H1 (cell line): ENCODE results near the gene SCAMP5. TPM values are rescaled to one million over a fixed set of nuclear protein-coding genes. Genes with fewer than 3 reads are reported as not detected.

Source experiments
- CTCF ChIA-PET: fragments of 300-600 bp; sonication (Branson Sonifier 250); formaldehyde crosslinking; loops from one replicate; lab custom pipeline; 2021; ENCODE audit not compliant: partially characterized antibody; lab: Charles Lee
- POLR2A ChIA-PET: fragments of 300-600 bp; sonication (Branson Sonifier 250); formaldehyde crosslinking; loops from one replicate; lab custom pipeline; 2021; ENCODE audit warnings: inconsistent platforms; ENCODE audit not compliant: partially characterized antibody; lab: Charles Lee
- DNase-seq, 2 experiments: peaks; one replicate each; pipeline versions ENCODE4 v3.0.0 to v3.0.0-alpha.2; 2010 to 2022; ENCODE audit warnings: low spot score in 2 of 2, low read depth in 1 of 2, mixed read lengths in 1 of 2
- FAIRE-seq: peaks from 2 replicates; lab custom pipeline; 2011; peaks lifted over from hg19 to GRCh38; lab: Jason Lieb, UNC
- H2AFZ ChIP-seq: 2 replicates; pipeline ENCODE4 v1.8.1; 2012; ENCODE audit warnings: low read length, inconsistent platforms
- H2AK5ac ChIP-seq: 2 replicates; pipeline ENCODE4 v1.6.1; 2013; ENCODE audit warnings: low read depth, low read length
- H2BK120ac ChIP-seq: replicated peaks from 2 replicates; pipeline ENCODE3; 2013; ENCODE audit warnings: low read depth, low read length, inconsistent platforms
- H2BK12ac ChIP-seq: 2 replicates; pipeline ENCODE4 v1.6.1; 2013; ENCODE audit warnings: low read depth, low read length
- H2BK15ac ChIP-seq: 2 replicates; pipeline ENCODE4 v1.6.1; 2013; ENCODE audit warnings: low read length
- H2BK20ac ChIP-seq: 2 replicates; pipeline ENCODE4 v1.6.1; 2013; ENCODE audit warnings: low read length
- H2BK5ac ChIP-seq: 2 replicates; pipeline ENCODE4 v1.6.1; 2013; ENCODE audit warnings: low read depth, low read length
- H3K14ac ChIP-seq: 2 replicates; pipeline ENCODE4 v1.6.1; 2013; ENCODE audit warnings: inconsistent platforms; ENCODE audit not compliant: insufficient read length
- H3K18ac ChIP-seq: 2 replicates; pipeline ENCODE4 v1.6.1; 2013; ENCODE audit warnings: low read length; ENCODE audit errors: extremely low read depth
- H3K23ac ChIP-seq: 2 replicates; pipeline ENCODE4 v1.6.1; 2013; ENCODE audit warnings: inconsistent platforms; ENCODE audit not compliant: insufficient read length
- H3K23me2 ChIP-seq: 2 replicates; pipeline ENCODE4 v1.6.1; 2013; ENCODE audit warnings: low read depth, low read length
- H3K27ac ChIP-seq: 2 replicates; pipeline ENCODE4 v1.6.1; 2011; ENCODE audit warnings: low read depth, low read length, inconsistent platforms
- H3K27me3 ChIP-seq, 4 experiments: replicated peaks in 1 of 4; 1 replicate in 1 of 4; 2 replicates in 3 of 4; pipeline versions ENCODE4 v1.6.1 to v1.8.1; 2011 to 2013; ENCODE audit warnings: low read length in 3 of 4, mild to moderate bottlenecking in 3 of 4, inconsistent platforms in 2 of 4, mixed read lengths in 2 of 4, moderate library complexity in 1 of 4; ENCODE audit not compliant: control insufficient read depth in 3 of 4, insufficient read depth in 3 of 4; ENCODE audit errors: extremely low read depth in 1 of 4
- H3K36me3 ChIP-seq, 4 experiments: 2 replicates each; pipeline versions ENCODE4 v1.6.1 to v1.8.1; 2011 to 2013; ENCODE audit warnings: mild to moderate bottlenecking in 4 of 4, low read length in 3 of 4, moderate library complexity in 2 of 4, control low read depth in 1 of 4, inconsistent platforms in 1 of 4; ENCODE audit not compliant: insufficient read depth in 4 of 4, control insufficient read depth in 2 of 4
- H3K4ac ChIP-seq: replicated peaks from 2 replicates; pipeline ENCODE3; 2013; ENCODE audit warnings: low read length, low read depth, mixed read lengths, inconsistent platforms; ENCODE audit not compliant: insufficient read length
- H3K4me1 ChIP-seq, 4 experiments: replicated peaks in 1 of 4; 1 replicate in 1 of 4; 2 replicates in 3 of 4; pipeline versions ENCODE4 v1.6.1 to v1.8.1; 2011 to 2013; ENCODE audit warnings: low read length in 3 of 4, inconsistent platforms in 2 of 4, mixed read lengths in 1 of 4; ENCODE audit not compliant: insufficient read depth in 4 of 4, control insufficient read depth in 3 of 4
- H3K4me2 ChIP-seq, 2 experiments: 2 replicates each; pipeline versions ENCODE4 v1.6.1 to v1.8.1; 2011 to 2013; ENCODE audit warnings: low read depth in 2 of 2, low read length in 2 of 2, control low read depth in 1 of 2, inconsistent platforms in 1 of 2, mild to moderate bottlenecking in 1 of 2; ENCODE audit not compliant: insufficient read depth in 1 of 2
- H3K4me3 ChIP-seq, 4 experiments: fragments of 200-600, 300-600 bp in 1 of 4; sonication (generic), shearing (Covaris generic), sonication (Bioruptor Twin) in 1 of 4; 2 replicates each; pipeline versions ENCODE4 v1.5.1 to v1.8.1; 2011 to 2016; ENCODE audit warnings: low read length in 4 of 4, low read depth in 3 of 4, control low read depth in 2 of 4, inconsistent platforms in 2 of 4, mild to moderate bottlenecking in 2 of 4, mixed read lengths in 1 of 4, moderate library complexity in 1 of 4; ENCODE audit not compliant: insufficient read depth in 2 of 4; ENCODE audit errors: extremely low read depth in 1 of 4
- H3K56ac ChIP-seq: replicated peaks from 2 replicates; pipeline ENCODE3; 2013; ENCODE audit warnings: low read depth, mild to moderate bottlenecking, mixed read lengths, low read length, inconsistent platforms; ENCODE audit not compliant: insufficient read length
- H3K79me1 ChIP-seq: 2 replicates; pipeline ENCODE4 v1.6.1; 2013; ENCODE audit warnings: low read depth, low read length, control low read depth
- H3K79me2 ChIP-seq, 2 experiments: 2 replicates each; pipeline versions ENCODE4 v1.6.1 to v1.8.1; 2012 to 2013; ENCODE audit warnings: low read length in 2 of 2, mild to moderate bottlenecking in 2 of 2, inconsistent platforms in 1 of 2; ENCODE audit not compliant: insufficient read depth in 2 of 2, control insufficient read depth in 1 of 2
- H3K9ac ChIP-seq, 4 experiments: replicated peaks in 1 of 4; 1 replicate in 1 of 4; 2 replicates in 3 of 4; pipeline versions ENCODE4 v1.6.1 to v1.8.1; 2011 to 2013; ENCODE audit warnings: low read depth in 3 of 4, low read length in 3 of 4, control low read depth in 2 of 4, mild to moderate bottlenecking in 2 of 4, moderate library complexity in 2 of 4, inconsistent platforms in 1 of 4; ENCODE audit errors: extremely low read depth in 1 of 4
- H3K9me3 ChIP-seq, 2 experiments: 2 replicates each; pipeline versions ENCODE4 v1.6.1 to v1.8.1; 2012 to 2013; ENCODE audit warnings: mild to moderate bottlenecking in 2 of 2, moderate library complexity in 2 of 2, control low read depth in 1 of 2, inconsistent platforms in 1 of 2, low read depth in 1 of 2, low read length in 1 of 2, mixed read lengths in 1 of 2; ENCODE audit not compliant: insufficient read depth in 2 of 2
- H4K20me1 ChIP-seq, 2 experiments: replicated peaks in 1 of 2; 2 replicates each; pipeline versions ENCODE3 to v1.8.1; 2011 to 2013; ENCODE audit warnings: inconsistent platforms in 2 of 2, low read length in 2 of 2, mild to moderate bottlenecking in 1 of 2; ENCODE audit not compliant: insufficient read depth in 2 of 2, control insufficient read depth in 1 of 2
- H4K5ac ChIP-seq: 2 replicates; pipeline ENCODE4 v1.6.1; 2013; ENCODE audit warnings: low read length, low read depth, mixed read lengths, inconsistent platforms; ENCODE audit not compliant: insufficient read length
- H4K8ac ChIP-seq: 2 replicates; pipeline ENCODE4 v1.8.0; 2013; ENCODE audit warnings: mild to moderate bottlenecking, moderate library complexity, low read length, inconsistent platforms; ENCODE audit not compliant: insufficient read depth; ENCODE audit errors: extremely low read depth
- H4K91ac ChIP-seq: replicated peaks from 2 replicates; pipeline ENCODE3; 2013; ENCODE audit warnings: low read length, mixed read lengths, inconsistent platforms; ENCODE audit not compliant: insufficient read length
- ASH2L ChIP-seq: fragments of 200-600, 300-600 bp; sonication (generic); IDR thresholded peaks from one replicate; pipeline ENCODE4 v1.7.1; 2017; ENCODE audit warnings: low read length
- BCL11A ChIP-seq, 2 experiments: IDR thresholded peaks; one replicate each; pipeline ENCODE4 v1.6.1; 2011; ENCODE audit warnings: low read depth in 2 of 2, low read length in 2 of 2, mild to moderate bottlenecking in 2 of 2
- CHD1 ChIP-seq: IDR thresholded peaks from 2 replicates; pipeline ENCODE4 v1.6.1; 2012; ENCODE audit warnings: low read depth, low read length, improper control_type of control experiment
- KDM1A ChIP-seq: fragments of 200-600, 300-600 bp; sonication (generic); IDR thresholded peaks from 2 replicates; pipeline ENCODE4 v1.7.1; 2016; ENCODE audit warnings: mild to moderate bottlenecking, low read length, borderline replicate concordance
- NANOG ChIP-seq: IDR thresholded peaks from 2 replicates; pipeline ENCODE4 v1.6.1; 2011; ENCODE audit warnings: low read length, low read depth, mild to moderate bottlenecking, inconsistent platforms; ENCODE audit not compliant: insufficient read depth, poor library complexity, severe bottlenecking
- SAP30 ChIP-seq: fragments of 300-600 bp; sonication (generic); IDR thresholded peaks from 2 replicates; pipeline ENCODE4 v1.7.1; 2012; ENCODE audit warnings: low read length, moderate library complexity, mild to moderate bottlenecking, inconsistent platforms; ENCODE audit not compliant: insufficient read depth, insufficient replicate concordance
- WGBS, 2 experiments: shearing (Covaris generic) in 1 of 2; methylation state at CpG; one replicate each; pipeline versions ENCODE4 v1.1.6 to v1.1.7; 2013 to 2015; ENCODE audit warnings: low lambda C conversion rate in 2 of 2, mixed read lengths in 2 of 2, inconsistent platforms in 1 of 2, low coverage in 1 of 2, missing lambda C conversion rate in 1 of 2; ENCODE audit not compliant: insufficient replicate concordance in 2 of 2, insufficient coverage in 1 of 2, insufficient read length in 1 of 2; ENCODE audit errors: extremely low coverage in 1 of 2, missing lambda C conversion rate in 1 of 2; 5-methylcytosine and 5-hydroxymethylcytosine counted together
- polyA plus RNA-seq, 7 experiments: library from polyadenylated mRNA; depleted of rRNA in 3 of 7; stranded (reverse) in 5 of 7; unstranded in 2 of 7; fragments of >200 nt in 5 of 7; fragments of 200-250 nt in 2 of 7; gene quantifications; 1 replicate in 5 of 7; 2 replicates in 1 of 7; 4 replicates in 1 of 7; pipeline versions ENCODE4 v1.2.1 to v1.2.3, GENCODE V29; 2011 to 2013; ENCODE audit warnings: missing spikeins in 2 of 7, mixed read lengths in 2 of 7
- total RNA-seq: library from RNA; stranded (reverse); fragmentation: NEBNext Ultra II Directional; extraction: Animal tissue kit (Norgen Biotek cat#: 25700); gene quantifications from 2 replicates; pipeline ENCODE4 v1.2.1, GENCODE V29; 2021
- TF ChIP-seq, protein P1 (sequence below): IDR thresholded peaks from 2 replicates; pipeline ENCODE4 v1.6.1; 2012; ENCODE audit warnings: low read length, inconsistent platforms

SCAMP5 gene
- total and polyA plus RNA-seq, 2 of the 8 experiments (the other 6 are each of a cell fraction or from before 2014, with no cell fraction given): 55.4 to 94.7 TPM

DNA sequence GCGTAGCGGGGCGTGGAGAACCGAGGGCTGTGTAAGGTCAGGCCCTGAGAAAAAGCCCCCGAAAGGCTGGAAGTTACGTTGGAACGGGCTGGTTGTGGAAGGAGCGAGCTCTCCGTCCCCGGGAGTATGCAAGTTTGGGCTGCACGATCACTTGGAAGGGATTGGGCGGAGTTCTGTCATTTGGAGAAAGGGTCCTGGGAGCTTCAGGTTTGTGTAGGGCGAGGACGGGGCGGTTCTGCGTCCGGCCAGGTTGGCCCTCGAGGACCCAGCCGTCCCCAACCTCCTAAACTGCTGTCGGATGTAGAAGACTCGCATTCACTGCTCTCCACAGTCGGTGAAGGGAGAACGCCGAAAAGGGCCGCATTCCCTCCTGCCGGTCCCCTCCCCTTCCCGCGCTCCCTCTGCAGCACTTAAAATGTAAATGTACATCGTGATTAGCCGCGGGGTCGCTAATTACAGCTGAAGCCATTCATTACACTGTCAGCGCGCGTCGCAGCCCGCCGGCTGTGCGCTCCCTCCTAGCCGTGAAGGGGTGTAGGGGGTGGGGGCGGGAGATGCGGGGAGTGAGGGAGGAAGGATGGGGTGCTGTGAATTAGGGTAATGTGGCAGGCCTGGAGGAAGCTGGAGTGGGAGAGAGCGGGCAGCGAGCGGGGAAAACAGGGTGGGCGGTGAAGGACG is 36.3 kb upstream of the SCAMP5 start:
- Histone ChIP-seq H2BK120ac (no peak overlapping the region), H3K4me3 (peak overlapping the region; percentile 60 to 77 (median 69)), H3K27me3 (peaks cover 5 to 36% (median 33%) of the 10 kb centered on the region in 4 experiments), H3K18ac (peak overlapping the region; percentile 48; the same call in 1 of the 2 replicates), H4K91ac (no peak overlapping the region), H2BK5ac (no peak overlapping the region), H3K9ac (no peak overlapping the region), H3K9me3 (no peaks in the 10 kb centered on the region), H3K79me1 (no peaks in the 10 kb centered on the region), H2AFZ (no peak overlapping the region), H3K4me2 (peak overlapping the region; percentile 95 to 98), H2AK5ac (peak overlapping the region; percentile 65; the same call in 1 of the 2 replicates), H4K20me1 (peaks cover 0 to 2% of the 10 kb centered on the region in 2 experiments), H3K56ac (no peak overlapping the region), H2BK12ac (peak overlapping the region; percentile 68; the same call in 1 of the 2 replicates), H3K23ac (no peak overlapping the region), H4K5ac (no peak overlapping the region), H3K23me2 (peaks cover 38% of the 10 kb centered on the region), H2BK15ac (no peak overlapping the region), H4K8ac (0 out of 2 replicates have a peak overlapping the region, but pooled peaks have one; percentile 45), H3K14ac (no peak overlapping the region), H3K36me3 (no peaks in the 10 kb centered on the region), H3K27ac (no peak overlapping the region), H3K4me1 (peaks cover 0 to 22% (median 13%) of the 10 kb centered on the region in 4 experiments; a peak in 6 of 7 replicates), H2BK20ac (no peak overlapping the region), H3K79me2 (peaks cover 0 to 17% of the 10 kb centered on the region in 2 experiments; a peak in 2 of 4 replicates), H3K4ac (no peak overlapping the region)
- no peak for FAIRE-seq
- POLR2A ChIA-PET: interaction anchor here (1.0 to 5.7 kb wide), 4 partner anchors 12 to 64 kb away, joined by 3 to 29 read pairs (median 5); partner anchors contain the start of genes COX5A and PPCDC
- peak in 1 of 2 experiments; percentile 59 for DNase-seq
- WGBS, 2 experiments: 2% methylated on average over 40 of the region's 47 CpGs; no CpG with 5 or more reads in 1 of the 2 experiments
- CTCF ChIA-PET: interaction anchor here (0.6 to 4.6 kb wide), 7 partner anchors 9 to 190 kb away, joined by 3 to 20 read pairs (median 3); no protein-coding TSS in a partner anchor
- TF ChIP-seq, protein P1, sequence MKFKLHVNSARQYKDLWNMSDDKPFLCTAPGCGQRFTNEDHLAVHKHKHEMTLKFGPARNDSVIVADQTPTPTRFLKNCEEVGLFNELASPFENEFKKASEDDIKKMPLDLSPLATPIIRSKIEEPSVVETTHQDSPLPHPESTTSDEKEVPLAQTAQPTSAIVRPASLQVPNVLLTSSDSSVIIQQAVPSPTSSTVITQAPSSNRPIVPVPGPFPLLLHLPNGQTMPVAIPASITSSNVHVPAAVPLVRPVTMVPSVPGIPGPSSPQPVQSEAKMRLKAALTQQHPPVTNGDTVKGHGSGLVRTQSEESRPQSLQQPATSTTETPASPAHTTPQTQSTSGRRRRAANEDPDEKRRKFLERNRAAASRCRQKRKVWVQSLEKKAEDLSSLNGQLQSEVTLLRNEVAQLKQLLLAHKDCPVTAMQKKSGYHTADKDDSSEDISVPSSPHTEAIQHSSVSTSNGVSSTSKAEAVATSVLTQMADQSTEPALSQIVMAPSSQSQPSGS: no peak
- TF ChIP-seq ASH2L (peak; percentile 71), NANOG (peak; percentile 38), CHD1 (no peak), SAP30 (no peak), KDM1A (peak; percentile 73; the same call in 1 of the 2 replicates), BCL11A (IDR thresholded peaks at IDR 0.05; ENCODE audit: low read depth in 2 of 2, low read length in 2 of 2) (no peak)
